Raji (cell line): ENCODE results near the gene PLXNC1.

Source experiments
- POLR2A ChIP-seq: IDR thresholded peaks from 2 replicates; pipeline ENCODE4 v1.6.1; 2011; ENCODE audit warnings: low read depth, low read length, control low read depth; ENCODE audit not compliant: insufficient read depth

PLXNC1 gene

DNA sequence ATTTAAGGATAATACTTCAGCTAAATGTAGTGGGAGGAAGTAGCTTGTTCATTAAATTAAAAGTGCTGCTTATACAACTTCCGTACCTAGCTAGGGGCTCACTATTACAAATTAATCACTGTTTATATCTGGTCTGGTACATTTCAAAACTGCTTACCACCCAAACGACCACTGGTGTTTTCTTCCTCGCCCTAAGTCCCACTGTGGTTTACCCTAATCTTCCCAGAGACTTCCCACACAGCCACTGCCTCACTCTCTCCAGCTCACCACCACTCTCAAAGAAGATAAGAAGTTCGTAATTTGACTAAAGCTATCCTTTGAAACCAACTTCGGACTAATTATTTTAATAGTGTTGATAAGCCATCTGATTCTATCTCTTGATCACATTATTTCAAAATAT is 62.6 kb downstream of the PLXNC1 start:
- no peak for TF ChIP-seq POLR2A

DNA sequence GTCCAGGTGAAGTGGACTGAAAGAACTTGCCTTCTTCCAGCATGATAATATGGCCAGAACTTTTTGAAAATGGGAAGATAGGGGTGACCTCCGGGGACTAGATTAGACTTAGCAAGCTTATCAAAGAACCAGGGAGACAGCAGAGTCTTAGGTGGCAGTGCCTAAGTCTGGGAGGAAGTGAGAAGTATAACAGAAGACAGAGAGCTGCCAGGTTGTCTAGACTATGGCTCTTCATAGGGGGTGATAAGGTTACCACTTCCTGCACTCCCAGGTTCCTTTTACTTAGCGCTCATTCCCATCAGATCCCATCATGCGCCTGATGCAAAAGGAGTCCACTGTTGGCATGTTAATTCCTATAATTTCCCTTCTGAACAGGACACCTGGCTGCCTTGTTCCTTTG is 69.9 kb downstream of the PLXNC1 start:
- no peak for TF ChIP-seq POLR2A

DNA sequence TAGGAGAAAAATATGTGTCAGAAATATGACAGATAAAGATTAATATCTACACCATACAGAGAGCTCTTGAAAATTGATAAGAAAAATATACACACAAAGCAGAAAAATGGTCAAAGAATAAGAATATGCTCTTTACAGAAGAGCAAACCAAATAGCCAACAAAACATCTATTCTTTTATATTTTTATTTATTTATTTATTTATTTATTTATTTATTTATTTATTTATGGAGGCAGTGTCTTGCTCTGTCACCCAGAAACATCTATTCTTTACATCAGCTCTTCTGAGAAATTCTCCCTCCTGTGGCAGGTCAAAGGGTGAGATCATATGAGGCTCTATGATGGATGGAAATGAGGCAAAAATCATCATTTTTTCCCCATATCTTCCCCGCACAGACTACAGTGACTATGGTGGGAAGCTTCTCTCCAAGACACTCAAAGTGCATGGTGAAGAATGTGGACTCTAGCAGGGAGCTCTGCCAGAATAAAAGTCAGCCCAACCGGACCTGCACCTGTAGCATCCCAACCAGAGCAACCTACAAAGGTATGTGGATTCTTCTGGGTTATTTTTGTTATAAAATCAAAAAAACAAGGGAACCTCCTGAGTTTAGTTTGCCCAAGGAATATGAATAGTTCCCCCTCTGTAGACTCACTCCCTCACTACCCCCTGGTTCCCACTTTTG is 71.4 kb downstream of the PLXNC1 start:
- no peak for TF ChIP-seq POLR2A

DNA sequence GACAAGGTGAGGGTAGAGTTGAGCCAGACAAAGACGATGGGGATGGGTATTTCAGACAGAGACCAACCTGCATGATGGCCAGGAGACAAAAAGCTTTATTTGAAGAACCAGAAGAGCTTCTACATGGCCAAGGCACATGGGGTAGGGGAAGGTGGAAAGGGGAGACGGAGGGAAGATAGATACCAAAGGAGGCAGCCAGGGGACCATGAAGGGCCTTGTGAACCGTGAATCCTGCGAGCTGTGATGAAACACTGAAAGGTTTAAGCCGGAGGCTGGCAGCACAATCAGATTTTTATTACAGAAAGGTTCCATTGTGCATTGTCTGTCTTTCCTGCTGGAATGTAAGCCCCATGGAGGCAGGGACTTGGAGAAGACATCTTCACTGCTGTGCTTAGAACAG is 72.4 kb downstream of the PLXNC1 start:
- no peak for TF ChIP-seq POLR2A

DNA sequence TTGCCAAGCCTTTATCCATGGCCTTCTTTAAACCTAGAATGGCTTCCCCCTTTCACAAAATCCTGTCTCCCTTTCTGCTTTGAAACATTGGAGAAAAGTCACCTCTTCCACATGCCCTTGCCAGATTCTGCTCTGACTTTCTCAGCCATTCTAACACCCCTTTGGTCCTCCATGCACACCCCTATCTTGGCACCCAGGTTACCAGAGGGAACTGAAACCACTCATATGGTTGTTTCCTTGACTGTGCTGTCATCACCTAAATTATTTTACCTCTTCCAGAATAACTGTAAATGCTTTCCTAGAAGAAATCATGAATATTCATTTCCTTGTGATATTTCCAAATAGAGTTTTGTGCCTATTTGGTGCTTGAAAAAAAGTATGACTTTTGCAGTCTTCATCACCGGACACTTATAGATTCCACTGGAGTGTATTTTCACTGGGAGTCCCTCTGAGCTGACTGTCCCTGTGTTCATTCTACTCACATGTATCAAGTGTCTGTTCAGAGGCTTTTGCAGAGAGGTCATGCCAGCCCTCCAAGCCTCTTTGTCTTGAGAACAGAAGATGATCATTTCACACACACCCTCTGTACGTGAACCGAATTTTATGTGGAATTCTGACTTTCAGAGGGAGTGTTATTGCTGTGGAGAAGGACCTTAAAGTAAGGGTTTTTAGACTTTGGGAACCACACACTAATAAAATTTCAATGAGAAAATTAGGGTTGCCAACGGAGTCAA is 74.1 kb downstream of the PLXNC1 start:
- TF ChIP-seq POLR2A = no peak

DNA sequence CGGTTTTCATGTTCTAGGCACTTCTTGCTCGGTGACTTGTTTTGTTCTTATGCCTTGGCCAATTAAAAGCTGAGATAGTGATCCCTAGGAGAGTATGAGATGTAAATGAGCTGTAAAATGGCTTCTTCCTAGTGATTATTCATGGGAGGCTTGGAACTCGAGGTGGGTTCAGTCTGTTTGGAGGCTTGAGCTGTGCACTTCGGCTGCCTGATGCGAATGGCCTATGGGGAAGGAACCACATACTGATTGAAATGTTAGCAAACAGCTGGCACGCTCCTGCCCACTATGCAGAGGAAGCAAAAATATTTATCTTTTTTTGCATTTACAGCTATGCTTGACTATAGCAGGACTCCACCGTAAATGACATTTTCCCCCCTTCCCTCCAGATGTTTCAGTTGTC is 75.5 kb downstream of the PLXNC1 start:
- TF ChIP-seq POLR2A = no peak

DNA sequence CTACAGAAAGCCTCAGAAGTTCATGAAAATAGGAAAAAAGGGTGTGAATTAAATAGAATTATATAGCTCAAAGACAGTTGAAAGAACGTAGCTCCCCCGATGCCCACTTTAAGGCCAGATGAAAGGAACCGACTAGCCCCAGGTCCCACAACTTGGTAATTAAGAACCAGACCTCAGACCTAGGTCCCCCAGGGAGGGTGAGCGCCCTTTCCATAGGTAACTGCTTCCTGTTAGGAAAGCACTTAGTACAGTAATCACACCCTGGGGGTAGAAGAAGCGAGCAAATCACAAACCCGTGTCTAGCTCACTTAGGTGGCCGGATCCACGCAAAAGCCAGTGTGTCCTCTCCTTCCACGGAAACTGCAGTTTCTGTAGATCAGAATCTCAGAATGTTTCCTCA is 77.1 kb downstream of the PLXNC1 start:
- no peak for TF ChIP-seq POLR2A

DNA sequence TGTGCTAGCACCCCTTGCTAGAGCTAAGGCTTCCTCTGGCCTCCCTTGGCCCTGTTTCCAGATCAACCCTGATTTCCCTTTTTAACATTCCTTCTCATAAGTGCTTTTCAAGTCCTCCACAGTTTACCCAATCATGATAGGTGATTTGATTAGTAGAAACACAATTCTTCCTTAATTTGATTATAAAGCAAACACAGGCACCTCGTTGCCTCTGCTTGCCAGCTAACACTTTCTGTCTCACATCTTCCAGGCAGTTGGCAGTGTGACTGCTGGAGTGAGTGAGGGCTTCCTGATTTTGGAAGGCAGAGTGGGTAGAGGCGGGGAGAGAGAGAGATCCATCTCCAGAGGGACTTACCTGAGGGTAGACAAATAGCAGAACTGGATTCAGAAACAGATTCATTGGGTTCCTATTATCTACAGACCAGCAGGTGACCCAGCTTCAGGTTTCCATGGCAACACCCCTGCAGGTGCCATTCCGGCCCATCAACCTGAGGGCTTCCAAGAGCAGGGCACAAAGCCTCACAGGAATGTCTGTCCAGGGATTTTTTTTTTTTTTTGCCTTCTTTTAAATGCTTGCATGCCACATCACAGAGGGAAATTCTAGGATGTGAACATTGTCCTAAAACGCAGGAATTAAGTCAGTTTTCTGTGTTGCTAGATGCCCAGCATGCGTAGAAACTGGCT is 77.7 kb downstream of the PLXNC1 start:
- TF ChIP-seq POLR2A = no peak

DNA sequence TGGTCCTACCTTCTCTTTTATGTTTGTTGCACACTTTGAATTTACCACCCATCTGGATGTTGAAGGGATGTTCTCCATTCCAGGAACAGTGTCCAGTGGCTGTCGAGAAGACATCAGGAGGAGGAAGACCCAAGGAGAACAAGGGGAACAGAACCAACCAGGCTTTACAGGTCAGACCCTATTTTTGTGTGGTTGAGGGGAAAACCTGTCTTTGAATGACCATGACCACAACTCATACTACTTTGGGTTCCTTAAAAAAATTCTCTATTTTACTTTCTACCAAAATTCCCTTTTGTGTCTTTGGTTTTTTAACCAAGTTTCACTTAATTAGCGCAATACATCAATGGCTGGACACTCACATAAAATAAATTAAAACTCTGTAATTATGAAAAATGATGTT is 78.7 kb downstream of the PLXNC1 start:
- TF ChIP-seq POLR2A = no peak

DNA sequence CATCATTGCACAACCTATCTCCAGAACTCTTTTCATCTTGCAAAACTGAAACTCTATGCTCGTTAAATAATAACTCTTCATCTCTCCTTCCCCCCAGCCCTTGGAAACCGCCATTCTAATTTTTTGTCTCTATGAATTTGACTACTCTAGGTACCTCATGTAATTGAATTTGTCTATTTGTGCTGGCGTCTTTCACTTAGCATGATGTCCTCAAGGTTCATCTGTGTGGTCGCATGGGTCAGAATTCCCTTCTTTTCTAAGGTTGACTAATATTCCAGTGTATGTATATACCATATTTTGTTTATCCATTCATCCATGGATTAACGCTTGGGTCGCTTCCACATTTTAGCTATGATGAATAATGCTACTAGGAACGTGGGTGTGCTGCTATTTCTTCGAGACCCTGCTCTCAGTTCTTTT is 80.1 kb downstream of the PLXNC1 start:
- no peak for TF ChIP-seq POLR2A

DNA sequence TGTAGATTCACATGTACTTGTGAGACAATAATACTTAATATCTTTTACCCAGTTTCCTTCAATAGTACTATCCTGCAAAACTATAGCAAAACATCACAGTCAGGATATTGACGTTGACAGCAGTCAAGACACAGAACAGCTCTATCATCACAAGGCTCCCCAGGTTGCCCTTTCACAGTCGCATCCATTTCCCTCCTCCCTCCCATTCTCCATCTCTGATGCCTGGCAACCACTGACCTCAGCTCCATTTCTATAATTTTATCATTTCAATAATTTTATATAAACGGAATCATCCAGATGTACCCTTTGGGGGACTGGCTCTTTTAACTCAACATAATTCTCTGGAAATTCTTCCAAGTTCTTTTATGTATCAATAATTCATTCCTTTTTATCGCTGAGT is 81.5 kb downstream of the PLXNC1 start:
- TF ChIP-seq POLR2A = no peak

DNA sequence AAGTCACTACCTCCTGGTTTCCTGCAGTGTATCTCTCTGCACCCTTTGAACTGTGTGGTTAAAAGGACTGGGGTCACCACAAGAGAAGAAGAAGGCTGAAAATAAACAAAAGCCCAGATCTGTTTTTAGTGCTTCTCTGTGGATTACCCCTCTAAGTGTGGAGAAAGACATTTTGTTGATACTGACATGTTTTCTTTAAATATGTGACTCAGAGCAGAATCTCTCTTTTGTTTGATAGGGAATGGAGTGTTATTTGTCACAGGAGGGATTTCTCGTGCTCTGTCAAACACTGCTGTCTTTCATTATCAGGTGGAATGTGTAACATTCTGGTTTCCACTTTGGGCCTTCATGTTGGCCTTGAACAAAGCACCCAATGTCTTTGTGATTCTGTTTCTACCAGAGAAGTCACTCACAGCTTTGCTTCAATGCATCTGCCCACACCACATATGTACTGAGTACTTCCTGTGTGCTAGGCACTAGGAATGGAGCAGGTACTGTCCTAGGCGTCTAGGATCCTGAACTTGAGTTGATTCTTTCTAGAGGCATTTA is 82.1 kb downstream of the PLXNC1 start:
- TF ChIP-seq POLR2A = no peak

DNA sequence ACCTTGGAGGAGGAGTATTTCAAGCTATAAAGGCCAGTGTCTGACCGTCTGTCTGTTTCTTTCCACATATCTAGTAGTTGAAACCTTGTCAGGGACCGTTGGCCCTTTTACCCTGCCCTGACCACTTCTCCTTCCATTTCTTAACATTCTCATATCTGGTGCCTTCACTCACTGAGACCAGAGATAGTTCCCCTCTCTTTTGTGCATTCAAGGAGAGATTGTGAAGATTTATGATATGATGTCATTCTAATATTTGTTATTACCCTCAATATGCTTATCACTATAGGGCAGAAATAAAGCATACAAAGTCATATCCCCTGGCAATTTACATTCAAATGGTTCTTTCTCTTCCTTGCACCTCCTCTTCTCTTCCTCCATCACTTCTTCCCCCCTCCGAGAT is 83.3 kb downstream of the PLXNC1 start:
- no peak for TF ChIP-seq POLR2A

DNA sequence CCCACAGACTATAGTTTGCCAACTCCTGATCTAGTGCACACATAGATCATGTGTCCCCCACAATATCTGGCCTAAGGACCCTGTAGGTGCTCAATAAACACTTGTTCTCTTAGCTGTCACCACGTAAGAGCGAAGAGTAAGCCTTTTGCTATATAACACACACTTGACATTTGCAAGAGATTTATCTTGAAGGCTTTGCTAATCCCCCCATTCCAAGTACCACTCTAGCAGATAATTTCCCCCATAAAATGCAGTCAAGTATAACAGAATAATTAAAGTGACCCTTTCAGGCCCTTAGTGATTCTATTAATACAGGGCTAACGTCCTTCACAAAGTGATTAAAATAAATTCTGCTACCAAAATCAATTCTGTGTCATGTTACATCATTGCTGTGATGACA is 87.5 kb downstream of the PLXNC1 start:
- no peak for TF ChIP-seq POLR2A

DNA sequence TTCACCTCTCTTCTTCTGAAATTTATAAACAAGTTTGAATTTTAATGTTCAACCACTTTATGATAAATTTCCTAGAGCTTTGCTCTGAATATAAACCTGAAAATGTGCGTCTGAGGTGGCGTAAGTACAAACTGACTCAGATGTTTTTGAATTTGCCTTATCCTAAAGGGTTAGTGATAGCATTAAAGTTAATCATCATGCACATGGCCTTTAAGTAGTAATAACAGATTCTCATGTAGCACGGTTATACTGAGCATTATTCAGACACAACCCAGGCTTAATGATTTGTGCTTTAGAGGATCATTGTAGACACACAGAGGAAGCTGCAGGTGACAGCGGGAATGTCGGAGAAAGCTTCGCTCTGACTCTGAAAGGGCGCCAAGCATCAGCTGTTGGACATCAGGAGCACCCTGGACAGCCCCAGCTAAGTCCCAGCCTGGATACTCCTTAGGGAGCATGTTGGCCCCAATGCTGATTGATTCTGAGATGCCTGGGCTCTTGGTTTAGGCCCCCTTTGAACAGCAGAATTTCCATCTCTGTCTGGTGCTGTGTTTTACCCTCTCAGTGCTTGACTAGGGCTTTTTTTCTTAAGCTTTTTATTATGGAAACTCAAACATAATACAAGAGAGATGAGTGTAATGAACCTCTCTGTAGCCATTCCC is 91.1 kb downstream of the PLXNC1 start:
- no peak for TF ChIP-seq POLR2A

DNA sequence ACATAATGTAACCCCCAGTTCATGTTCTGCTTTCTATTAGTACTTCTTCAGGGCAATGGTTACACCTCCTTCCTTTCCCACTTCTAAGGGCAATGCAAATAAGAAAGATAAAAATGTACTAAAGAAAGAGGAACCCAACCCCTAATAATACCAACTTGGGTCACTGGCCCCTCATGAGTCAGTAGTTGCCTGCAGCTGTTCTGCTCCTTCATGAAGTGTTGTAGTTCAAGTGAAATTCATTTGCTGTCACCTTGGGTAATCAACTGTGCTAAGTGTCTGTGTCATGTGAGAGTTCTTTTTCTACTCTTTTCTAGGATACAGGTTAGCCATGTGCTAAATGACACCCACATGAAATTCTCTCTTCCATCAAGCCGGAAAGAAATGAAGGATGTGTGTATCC is 91.8 kb downstream of the PLXNC1 start:
- no peak for TF ChIP-seq POLR2A

DNA sequence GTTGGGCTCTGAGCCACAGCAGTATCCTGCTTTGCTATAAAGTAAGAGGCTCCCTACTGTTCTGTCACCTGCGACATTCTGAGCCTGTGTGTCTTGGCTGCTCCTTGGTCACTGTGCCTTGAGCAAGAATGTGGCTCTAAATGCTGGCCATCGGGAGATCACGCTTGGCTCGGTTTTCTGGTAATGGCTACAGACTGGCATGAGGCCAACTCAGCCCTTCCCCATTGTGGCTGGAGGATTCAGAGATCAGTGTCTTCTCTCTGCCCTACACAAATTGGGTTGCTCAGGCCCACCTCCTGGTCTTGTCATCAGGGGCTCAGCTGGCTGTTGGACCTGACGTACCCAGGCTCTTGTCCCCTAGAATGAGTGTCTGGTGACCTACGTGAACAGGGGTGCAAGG is 94.5 kb downstream of the PLXNC1 start:
- no peak for TF ChIP-seq POLR2A
